CD4-positive, CD25-positive, alpha-beta regulatory T cell (primary cell): ENCODE data around the gene IL17RD. TPM values are rescaled to one million over a fixed set of nuclear protein-coding genes. Genes with fewer than 3 reads are reported as not detected.

Experiments
- ATAC-seq, 2 donors: fragments of 150-1000 bp; cut with Tn5 transposase; one replicate each; pipeline ENCODE4 v1.10.0; 2021; ENCODE audit warnings: low read depth in 2 of 2, moderate number of reproducible peaks in 2 of 2, moderate library complexity in 1 of 2
- DNase-seq, 3 donors: peaks; one replicate each; pipeline versions ENCODE4 v3.0.0 to v3.0.0-alpha.2; 2012 to 2022; ENCODE audit warnings: mixed read lengths in 1 of 3
- H3K27ac ChIP-seq: one replicate; pipeline ENCODE4 v1.7.0; 2013; ENCODE audit warnings: mild to moderate bottlenecking, low read length; ENCODE audit not compliant: insufficient read depth, poor library complexity, severe bottlenecking
- H3K27me3 ChIP-seq: one replicate; pipeline ENCODE4 v1.7.0; 2013; ENCODE audit warnings: low read length; ENCODE audit not compliant: control insufficient read depth, insufficient read depth
- H3K36me3 ChIP-seq: one replicate; pipeline ENCODE4 v1.7.0; 2013; ENCODE audit warnings: mild to moderate bottlenecking, low read length, moderate library complexity; ENCODE audit not compliant: control insufficient read depth, insufficient read depth
- H3K4me1 ChIP-seq: 2 replicates; pipeline ENCODE4 v1.7.0; 2013; ENCODE audit warnings: mild to moderate bottlenecking, low read length; ENCODE audit not compliant: insufficient read depth, control insufficient read depth, poor library complexity, severe bottlenecking
- H3K4me3 ChIP-seq: one replicate; pipeline ENCODE4 v1.7.0; 2013; ENCODE audit warnings: low read depth, mild to moderate bottlenecking, low read length, moderate library complexity
- H3K9me3 ChIP-seq, 2 experiments: 1 replicate in 1 of 2; 2 replicates in 1 of 2; pipeline ENCODE4 v1.7.0; 2013; ENCODE audit warnings: low read length in 2 of 2, mild to moderate bottlenecking in 1 of 2, moderate library complexity in 1 of 2; ENCODE audit not compliant: control insufficient read depth in 2 of 2
- H3K27ac Mint-ChIP-seq, 3 donors: one replicate each; pipeline ENCODE4 v1.8.0; 2020 to 2022; ENCODE audit warnings: mild to moderate bottlenecking in 3 of 3, mixed read lengths in 3 of 3, moderate library complexity in 2 of 3
- H3K27me3 Mint-ChIP-seq: one replicate; pipeline ENCODE4 v1.8.0; 2022; ENCODE audit warnings: mild to moderate bottlenecking, mixed read lengths
- H3K36me3 Mint-ChIP-seq: one replicate; pipeline ENCODE4 v1.8.0; 2020; ENCODE audit warnings: mixed read lengths
- H3K4me1 Mint-ChIP-seq, 4 donors: one replicate each; pipeline ENCODE4 v1.8.0; 2020 to 2022; ENCODE audit warnings: mixed read lengths in 4 of 4, mild to moderate bottlenecking in 1 of 4
- H3K4me3 Mint-ChIP-seq, 4 donors: one replicate each; pipeline ENCODE4 v1.8.0; 2020 to 2022; ENCODE audit warnings: mild to moderate bottlenecking in 4 of 4, mixed read lengths in 4 of 4, moderate library complexity in 3 of 4
- H3K9me3 Mint-ChIP-seq, 7 donors: one replicate each; pipeline ENCODE4 v1.8.0; 2020 to 2022; ENCODE audit warnings: mixed read lengths in 7 of 7, mild to moderate bottlenecking in 3 of 7, moderate library complexity in 2 of 7
- polyA plus RNA-seq, 4 donors: library from polyadenylated mRNA; unstranded; fragments of 300-500 nt; fragmentation: Illumina TruSeq; gene quantifications; one replicate each; pipeline ENCODE4 v1.2.3, GENCODE V29; 2021
- total RNA-seq: library from RNA; stranded (reverse); gene quantifications from one replicate; pipeline ENCODE4 v1.2.3, GENCODE V29; 2022

Gene IL17RD
- total and polyA plus RNA-seq, 5 donors from 2014 or later, result not detected

GRCh38 chr3:57157545-57157944 is 7.6 kb downstream of the IL17RD start:
- Histone ChIP-seq H3K4me1 (peaks cover 12% of the 10 kb centered on the region), H3K9me3 (no peaks in the 10 kb centered on the region), H3K4me3 (no peak overlapping the region), H3K27me3 (peaks cover 8% of the 10 kb centered on the region), H3K27ac (no peak overlapping the region), H3K36me3 (no peaks in the 10 kb centered on the region)
- Mint-ChIP-seq H3K27me3 (peaks cover 46% of the 10 kb centered on the region), H3K4me1 (peaks cover 9 to 15% (median 13%) of the 10 kb centered on the region in 4 donors), H3K4me3 (no peak overlapping the region), H3K36me3 (no peaks in the 10 kb centered on the region), H3K27ac (no peak overlapping the region), H3K9me3 (peaks cover 0 to 2% (median 0%) of the 10 kb centered on the region in 7 donors)
- DNase-seq, result no peak
- no peak for ATAC-seq

DNA sequence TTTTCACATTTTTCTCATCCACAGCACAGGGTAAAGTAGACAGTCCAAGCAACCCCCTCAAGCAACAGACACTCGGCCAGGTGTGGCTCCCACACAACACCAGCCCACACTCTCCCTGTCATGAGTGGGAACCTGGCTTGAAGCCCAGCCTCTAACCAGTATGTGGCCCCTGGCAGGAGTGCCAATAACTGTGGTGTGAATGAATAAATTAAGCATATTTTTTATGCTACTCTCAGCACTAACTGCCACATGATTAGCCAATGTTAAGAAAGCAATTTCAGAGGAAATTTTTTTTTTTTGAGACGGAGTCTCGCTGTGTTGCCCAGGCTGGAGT is 9.9 kb downstream of the IL17RD start:
- no peaks in the 10 kb centered on the region for H3K27me3 ChIP-seq
- H3K9me3 Mint-ChIP-seq, result peaks cover 0 to 2% (median 0%) of the 10 kb centered on the region in 7 donors
- ATAC-seq, result no peak
- no peak for DNase-seq
- H3K4me3 Mint-ChIP-seq, result no peak overlapping the region
- H3K36me3 Mint-ChIP-seq, result no peaks in the 10 kb centered on the region
- H3K4me1 Mint-ChIP-seq, result peaks cover 9 to 15% (median 11%) of the 10 kb centered on the region in 4 donors
- peaks cover 12% of the 10 kb centered on the region for H3K4me1 ChIP-seq
- H3K36me3 ChIP-seq, result no peaks in the 10 kb centered on the region
- no peak overlapping the region for H3K4me3 ChIP-seq
- no peak overlapping the region for H3K27ac ChIP-seq
- H3K9me3 ChIP-seq, result no peaks in the 10 kb centered on the region
- H3K27me3 Mint-ChIP-seq, result peaks cover 46% of the 10 kb centered on the region
- H3K27ac Mint-ChIP-seq, result no peak overlapping the region

DNA sequence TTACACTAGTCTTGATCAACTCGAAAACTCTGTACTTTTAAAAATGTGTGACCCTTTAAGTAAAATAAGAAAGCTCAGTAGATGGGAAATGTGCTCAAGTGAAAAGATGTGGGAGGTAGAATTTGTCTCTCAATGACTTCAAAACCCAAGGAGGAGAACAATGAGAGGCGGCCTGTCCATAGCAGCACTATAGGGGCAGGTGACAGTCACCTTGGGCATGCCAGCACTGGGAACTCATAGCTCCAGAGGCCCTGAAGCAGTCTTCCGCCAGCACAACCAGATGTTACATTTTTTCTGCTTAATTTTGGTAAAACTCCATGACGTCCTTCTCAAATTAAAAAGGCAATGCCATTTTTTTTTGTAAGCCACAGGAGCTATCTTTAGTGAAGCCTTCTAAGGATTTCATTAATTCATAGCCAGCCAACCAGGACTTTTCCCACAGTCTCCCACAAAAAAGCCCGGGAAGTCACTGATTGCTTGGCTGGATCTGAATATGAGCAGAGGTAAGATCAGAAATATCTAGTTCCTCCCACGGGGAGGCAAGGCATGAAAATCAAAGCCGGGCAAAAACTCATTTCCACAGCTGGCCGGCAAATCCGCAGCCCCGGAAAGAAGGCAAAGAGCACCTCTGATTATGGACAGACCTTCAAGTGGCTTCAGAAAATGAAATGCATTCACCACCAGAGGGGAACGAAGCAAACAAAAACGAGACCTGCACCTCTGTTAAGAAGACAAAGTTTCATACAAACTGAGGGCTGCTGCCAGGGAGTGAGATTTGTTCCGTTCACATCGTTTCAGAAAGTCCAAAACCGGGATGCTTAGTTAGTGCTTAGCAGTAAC is 10.5 kb downstream of the IL17RD start:
- Mint-ChIP-seq H3K9me3 (peaks cover 0 to 2% (median 0%) of the 10 kb centered on the region in 7 donors), H3K36me3 (no peaks in the 10 kb centered on the region), H3K4me1 (peaks cover 9 to 15% (median 11%) of the 10 kb centered on the region in 4 donors), H3K27ac (no peak overlapping the region), H3K4me3 (no peak overlapping the region), H3K27me3 (peaks cover 46% of the 10 kb centered on the region)
- peaks cover 11% of the 10 kb centered on the region for H3K4me1 ChIP-seq
- no peak overlapping the region for H3K27ac ChIP-seq
- H3K4me3 ChIP-seq, result no peak overlapping the region
- no peaks in the 10 kb centered on the region for H3K9me3 ChIP-seq
- H3K27me3 ChIP-seq, result peaks cover 1% of the 10 kb centered on the region
- no peaks in the 10 kb centered on the region for H3K36me3 ChIP-seq
- ATAC-seq (no peak), DNase-seq (no peak)

DNA sequence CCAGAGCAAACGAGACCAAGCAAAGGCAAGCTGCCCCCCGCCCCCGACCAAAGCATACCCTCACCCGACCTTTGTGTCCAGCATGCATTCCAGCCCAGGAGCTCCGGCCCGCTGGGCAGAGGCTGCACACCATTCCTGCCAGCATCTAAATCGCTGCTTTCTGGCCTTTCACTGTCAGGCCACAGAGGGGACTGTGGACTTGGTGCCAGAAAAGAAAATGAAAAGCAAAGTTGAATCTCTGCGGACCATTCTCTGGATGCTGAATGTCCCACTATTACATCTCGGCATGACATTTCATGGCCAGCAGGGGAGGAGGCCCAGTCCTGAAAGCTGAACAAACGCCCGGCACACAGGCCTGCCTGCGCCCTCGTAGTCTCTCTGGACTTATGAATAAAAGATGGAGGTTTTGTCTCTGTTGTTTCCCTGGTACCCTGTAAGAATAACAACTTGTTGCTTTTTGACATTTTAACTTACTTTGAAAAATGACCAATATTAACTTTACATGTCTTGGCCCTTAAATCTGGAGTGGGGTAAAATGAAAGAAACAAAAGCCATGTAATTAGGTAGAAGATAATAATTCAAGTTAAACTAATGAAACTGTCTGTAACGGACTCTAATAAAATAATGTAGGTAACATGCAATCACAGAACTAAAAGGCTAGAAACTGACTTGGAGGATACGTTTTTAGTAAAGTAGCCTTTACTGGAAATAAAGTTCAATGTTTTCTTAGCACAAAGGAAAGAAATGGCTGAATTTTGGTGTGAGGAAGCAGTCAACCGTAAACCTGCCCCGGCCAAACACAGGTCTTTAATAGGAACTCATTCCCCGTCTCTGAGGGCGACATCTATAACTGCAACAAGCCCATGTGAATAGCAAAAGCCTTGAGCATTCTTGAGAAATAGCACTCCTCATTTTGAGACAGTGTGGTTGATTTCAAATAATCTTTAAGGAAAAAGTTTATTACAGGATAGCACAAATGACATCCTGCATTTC is 12.7 kb downstream of the IL17RD start:
- no peak for ATAC-seq
- H3K9me3 Mint-ChIP-seq, result peaks cover 0 to 2% (median 0%) of the 10 kb centered on the region in 7 donors

DNA sequence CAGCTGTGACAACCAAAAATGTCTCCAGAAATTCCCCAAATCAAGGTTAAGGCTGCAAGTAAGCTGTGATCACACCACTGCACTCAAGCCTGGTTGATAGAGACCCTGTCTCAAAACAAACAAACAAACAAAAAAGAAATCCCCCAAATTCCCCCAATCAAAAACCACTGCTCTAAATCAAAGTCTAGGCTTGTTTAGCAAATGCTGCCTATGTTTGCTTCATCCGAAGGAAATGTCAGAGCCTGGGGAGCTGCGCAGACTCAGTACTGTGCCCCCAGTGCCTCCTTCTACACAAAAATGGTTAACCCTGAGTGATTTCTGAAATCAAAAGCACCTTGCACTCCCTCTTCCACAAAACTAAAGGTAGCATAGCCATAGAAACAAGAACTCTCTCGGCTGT is 13.4 kb downstream of the IL17RD start:
- Histone ChIP-seq H3K36me3 (no peaks in the 10 kb centered on the region), H3K4me1 (no peaks in the 10 kb centered on the region), H3K4me3 (no peak overlapping the region), H3K9me3 (no peaks in the 10 kb centered on the region), H3K27ac (no peak overlapping the region), H3K27me3 (peaks cover 6% of the 10 kb centered on the region)
- Mint-ChIP-seq H3K36me3 (no peaks in the 10 kb centered on the region), H3K4me1 (no peaks in the 10 kb centered on the region), H3K27me3 (peaks cover 56% of the 10 kb centered on the region), H3K27ac (no peak overlapping the region), H3K9me3 (peaks cover 0 to 2% (median 0%) of the 10 kb centered on the region in 7 donors), H3K4me3 (no peak overlapping the region)
- DNase-seq (no peak), ATAC-seq (no peak)

More for the DNA sequence above, 12.7 kb downstream of the IL17RD start:
- no peaks in the 10 kb centered on the region for H3K4me1 Mint-ChIP-seq
- H3K4me3 Mint-ChIP-seq, result no peak overlapping the region
- no peaks in the 10 kb centered on the region for H3K9me3 ChIP-seq
- no peaks in the 10 kb centered on the region for H3K4me1 ChIP-seq
- no peaks in the 10 kb centered on the region for H3K36me3 ChIP-seq
- H3K4me3 ChIP-seq, result no peak overlapping the region
- H3K27me3 ChIP-seq, result peaks cover 6% of the 10 kb centered on the region
- H3K27ac Mint-ChIP-seq, result no peak overlapping the region
- DNase-seq, result no peak
- H3K27ac ChIP-seq, result no peak overlapping the region
- peaks cover 54% of the 10 kb centered on the region for H3K27me3 Mint-ChIP-seq
- no peaks in the 10 kb centered on the region for H3K36me3 Mint-ChIP-seq

- H3K27me3 ChIP-seq, result peaks cover 6% of the 10 kb centered on the region
- H3K27ac ChIP-seq, result no peak overlapping the region
- Mint-ChIP-seq H3K9me3 (peaks cover 0 to 2% (median 0%) of the 10 kb centered on the region in 7 donors), H3K4me3 (no peak overlapping the region), H3K27me3 (peaks cover 52% of the 10 kb centered on the region), H3K36me3 (no peaks in the 10 kb centered on the region), H3K4me1 (no peaks in the 10 kb centered on the region), H3K27ac (no peak overlapping the region)
- H3K9me3 ChIP-seq, result no peaks in the 10 kb centered on the region
- no peaks in the 10 kb centered on the region for H3K4me1 ChIP-seq
- no peak overlapping the region for H3K4me3 ChIP-seq
- DNase-seq, result no peak
- ATAC-seq, result no peak
- no peaks in the 10 kb centered on the region for H3K36me3 ChIP-seq
These were observed 14.1 kb downstream of the IL17RD start for GRCh38 chr3:57151021-57151449.

- Histone ChIP-seq H3K27ac (no peak overlapping the region), H3K27me3 (peaks cover 6% of the 10 kb centered on the region), H3K4me3 (no peak overlapping the region), H3K36me3 (no peaks in the 10 kb centered on the region), H3K9me3 (no peaks in the 10 kb centered on the region), H3K4me1 (no peaks in the 10 kb centered on the region)
- H3K27me3 Mint-ChIP-seq, result peaks cover 47% of the 10 kb centered on the region
- H3K4me3 Mint-ChIP-seq, result no peak overlapping the region
- no peaks in the 10 kb centered on the region for H3K36me3 Mint-ChIP-seq
- ATAC-seq (no peak), DNase-seq (no peak)
- peaks cover 0 to 2% (median 0%) of the 10 kb centered on the region in 7 donors for H3K9me3 Mint-ChIP-seq
- H3K4me1 Mint-ChIP-seq, result no peaks in the 10 kb centered on the region
- H3K27ac Mint-ChIP-seq, result no peak overlapping the region
These were observed 15.0 kb downstream of the IL17RD start for GRCh38 chr3:57150113-57150581.
